ENCODE data around the gene SMPDL3B.
A peak's percentile ranks its signal among the peaks of the same experiment; 100 is the strongest.
"Not testable (repeated sequence)": the region's sequence is repeated elsewhere in the genome, so short reads cannot be mapped to it uniquely, and the experiment has no call there.

Gene SMPDL3B

GRCh38 chr1:27973771-27974416, 39.1 kb downstream of the SMPDL3B start:
- DNase-seq, result no peak

- DNase-seq, result no peak
These were observed 39.6 kb downstream of the SMPDL3B start for GRCh38 chr1:27974417-27974781.

GRCh38 chr1:27979151-27979858, 44.5 kb downstream of the SMPDL3B start:
- DNase-seq, result no peak

GRCh38 chr1:27979859-27980201, 45.0 kb downstream of the SMPDL3B start:
- no peak for DNase-seq

GRCh38 chr1:27980216-27980845, 45.5 kb downstream of the SMPDL3B start:
- no peak for DNase-seq

GRCh38 chr1:27981145-27981544, 46.3 kb downstream of the SMPDL3B start:
- no peak for DNase-seq

- no peak for DNase-seq
These were observed 56.2 kb downstream of the SMPDL3B start for GRCh38 chr1:27990920-27991537.

GRCh38 chr1:27992276-27992675, 57.5 kb downstream of the SMPDL3B start:
- DNase-seq, result peak in 1 of 2 donors; percentile 30

GRCh38 chr1:27993241-27993640, 58.4 kb downstream of the SMPDL3B start:
- no peak for DNase-seq

GRCh38 chr1:27994060-27994459, 59.3 kb downstream of the SMPDL3B start:
- no peak for DNase-seq

GRCh38 chr1:27994526-27994925, 59.7 kb downstream of the SMPDL3B start:
- DNase-seq, result not testable (repeated sequence)

GRCh38 chr1:27999055-27999454, 64.3 kb downstream of the SMPDL3B start:
- no peak for DNase-seq

GRCh38 chr1:28002600-28002999, 67.8 kb downstream of the SMPDL3B start:
- no peak for DNase-seq

GRCh38 chr1:28003117-28003516, 68.3 kb downstream of the SMPDL3B start:
- DNase-seq, result not testable (repeated sequence)
